ENCODE measurements around the gene CAMKK1. TPM values are rescaled to one million over a fixed set of nuclear protein-coding genes. Genes with fewer than 3 reads are reported as not detected.

CAMKK1 gene
- polyA plus RNA-seq, 1 donor (not counting 4 experiments of a cell fraction or from before 2014, with no cell fraction given): 2.5 TPM

DNA sequence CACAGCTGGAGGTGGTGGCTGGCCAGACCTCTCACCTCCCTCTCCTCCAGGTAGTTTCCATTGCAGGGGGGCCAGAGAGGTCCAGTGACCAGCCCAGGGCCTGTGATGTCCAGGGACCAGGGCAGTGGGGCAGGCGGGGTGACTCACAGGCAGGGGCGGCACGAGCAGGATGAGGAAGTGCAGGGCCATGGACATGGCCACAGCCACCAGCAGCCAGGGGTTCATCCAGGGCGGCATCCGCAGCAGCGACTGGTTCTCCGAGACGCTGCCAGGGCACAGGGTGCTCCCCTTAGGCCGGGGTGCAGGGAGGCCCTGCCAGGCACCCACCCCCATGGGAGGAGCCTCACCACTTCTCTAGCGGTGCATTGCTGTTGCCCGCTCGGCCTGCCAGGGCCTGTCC, 36.3 kb upstream of the CAMKK1 start:
- no peak for DNase-seq (ENCODE audit: low read depth, low spot score)
- no peak overlapping the region for H3K27ac ChIP-seq (ENCODE audit: control insufficient read depth, insufficient read depth, low read length)
- H4K20me1 ChIP-seq (ENCODE audit: control insufficient read depth, extremely low read depth, insufficient read depth, low read length): no peaks in the 10 kb centered on the region
- no peaks in the 10 kb centered on the region for H3K9me3 ChIP-seq (ENCODE audit: control insufficient read depth, low read depth, low read length)
- no peak for FAIRE-seq
- H3K27me3 ChIP-seq (ENCODE audit: control insufficient read depth, extremely low read depth, insufficient read depth, low read length): peaks cover 10% of the 10 kb centered on the region
- dilution Hi-C loops (cut with MboI; ENCODE audit: extremely low pct_ligation_motif_present, low sequenced_read_pairs): no loop called here
- no peak overlapping the region for H3K9ac ChIP-seq (ENCODE audit: control insufficient read depth, extremely low read depth, insufficient read depth, low read length)
- no peak overlapping the region for H3K4me3 ChIP-seq (ENCODE audit: control insufficient read depth in 2 of 3, extremely low read depth in 1 of 3, insufficient read depth in 2 of 3, low read depth in 1 of 3, low read length in 3 of 3)
- no peaks in the 10 kb centered on the region for H3K79me2 ChIP-seq (ENCODE audit: control insufficient read depth, insufficient read depth, low read length)
- no peaks in the 10 kb centered on the region for H3K4me1 ChIP-seq (ENCODE audit: control insufficient read depth, extremely low read depth, insufficient read depth, low read length)
- no peaks in the 10 kb centered on the region for H3K36me3 ChIP-seq (ENCODE audit: control insufficient read depth in 2 of 2, extremely low read depth in 1 of 2, insufficient read depth in 2 of 2, low read length in 2 of 2)
- H2AFZ ChIP-seq (ENCODE audit: control insufficient read depth, low read length): no peak overlapping the region
- H3K9me1 ChIP-seq (ENCODE audit: control insufficient read depth, extremely low read depth, insufficient read depth, low read length): no peaks in the 10 kb centered on the region
- no peak overlapping the region for H3K4me2 ChIP-seq (ENCODE audit: control insufficient read depth, extremely low read depth, insufficient read depth, low read depth, low read length)
- no peak for TF ChIP-seq EZH2 (IDR thresholded peaks at IDR 0.05; ENCODE audit: low read length)
- TF ChIP-seq, protein P1, sequence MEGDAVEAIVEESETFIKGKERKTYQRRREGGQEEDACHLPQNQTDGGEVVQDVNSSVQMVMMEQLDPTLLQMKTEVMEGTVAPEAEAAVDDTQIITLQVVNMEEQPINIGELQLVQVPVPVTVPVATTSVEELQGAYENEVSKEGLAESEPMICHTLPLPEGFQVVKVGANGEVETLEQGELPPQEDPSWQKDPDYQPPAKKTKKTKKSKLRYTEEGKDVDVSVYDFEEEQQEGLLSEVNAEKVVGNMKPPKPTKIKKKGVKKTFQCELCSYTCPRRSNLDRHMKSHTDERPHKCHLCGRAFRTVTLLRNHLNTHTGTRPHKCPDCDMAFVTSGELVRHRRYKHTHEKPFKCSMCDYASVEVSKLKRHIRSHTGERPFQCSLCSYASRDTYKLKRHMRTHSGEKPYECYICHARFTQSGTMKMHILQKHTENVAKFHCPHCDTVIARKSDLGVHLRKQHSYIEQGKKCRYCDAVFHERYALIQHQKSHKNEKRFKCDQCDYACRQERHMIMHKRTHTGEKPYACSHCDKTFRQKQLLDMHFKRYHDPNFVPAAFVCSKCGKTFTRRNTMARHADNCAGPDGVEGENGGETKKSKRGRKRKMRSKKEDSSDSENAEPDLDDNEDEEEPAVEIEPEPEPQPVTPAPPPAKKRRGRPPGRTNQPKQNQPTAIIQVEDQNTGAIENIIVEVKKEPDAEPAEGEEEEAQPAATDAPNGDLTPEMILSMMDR (optimal IDR thresholded peaks at IDR 0.05 in 1 of 3, IDR thresholded peaks at IDR 0.05 in 1 of 3, conservative IDR thresholded peaks at IDR 0.05 in 1 of 3; ENCODE audit: extremely low read depth in 1 of 3, insufficient read depth in 2 of 3, low read length in 3 of 3): no peak

DNA sequence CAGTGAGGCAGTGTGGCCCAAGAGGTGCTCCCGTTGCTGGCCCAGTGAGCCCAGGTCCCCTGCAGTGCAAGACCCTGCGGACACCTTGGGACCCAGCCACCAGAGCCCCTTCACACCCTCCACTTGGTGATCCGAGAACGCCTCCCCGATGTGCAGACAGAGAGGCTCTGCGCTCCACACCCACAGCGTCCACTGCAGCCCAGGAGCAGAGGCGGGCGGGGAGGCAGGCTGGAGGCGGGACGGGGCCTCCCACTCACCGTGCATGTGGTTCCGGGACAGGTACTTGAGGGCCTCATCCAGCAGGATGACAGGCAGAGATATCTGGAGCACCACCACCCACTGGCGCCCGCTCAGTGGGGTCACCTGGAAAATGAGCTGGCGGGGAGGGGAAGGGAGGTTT, 35.6 kb upstream of the CAMKK1 start:
- Histone ChIP-seq H4K20me1 (ENCODE audit: control insufficient read depth, extremely low read depth, insufficient read depth, low read length) (no peaks in the 10 kb centered on the region), H3K79me2 (ENCODE audit: control insufficient read depth, insufficient read depth, low read length) (no peaks in the 10 kb centered on the region), H3K4me3 (ENCODE audit: control insufficient read depth in 2 of 3, extremely low read depth in 1 of 3, insufficient read depth in 2 of 3, low read depth in 1 of 3, low read length in 3 of 3) (no peak overlapping the region), H3K9me3 (ENCODE audit: control insufficient read depth, low read depth, low read length) (no peaks in the 10 kb centered on the region), H3K9me1 (ENCODE audit: control insufficient read depth, extremely low read depth, insufficient read depth, low read length) (no peaks in the 10 kb centered on the region), H3K27ac (ENCODE audit: control insufficient read depth, insufficient read depth, low read length) (no peak overlapping the region), H3K27me3 (ENCODE audit: control insufficient read depth, extremely low read depth, insufficient read depth, low read length) (peaks cover 10% of the 10 kb centered on the region), H3K4me1 (ENCODE audit: control insufficient read depth, extremely low read depth, insufficient read depth, low read length) (no peaks in the 10 kb centered on the region), H3K4me2 (ENCODE audit: control insufficient read depth, extremely low read depth, insufficient read depth, low read depth, low read length) (no peak overlapping the region), H2AFZ (ENCODE audit: control insufficient read depth, low read length) (no peak overlapping the region), H3K36me3 (ENCODE audit: control insufficient read depth in 2 of 2, extremely low read depth in 1 of 2, insufficient read depth in 2 of 2, low read length in 2 of 2) (no peaks in the 10 kb centered on the region), H3K9ac (ENCODE audit: control insufficient read depth, extremely low read depth, insufficient read depth, low read length) (no peak overlapping the region)
- TF ChIP-seq EZH2 (IDR thresholded peaks at IDR 0.05; ENCODE audit: low read length): no peak
- TF ChIP-seq, protein P1 (optimal IDR thresholded peaks at IDR 0.05 in 1 of 3, IDR thresholded peaks at IDR 0.05 in 1 of 3, conservative IDR thresholded peaks at IDR 0.05 in 1 of 3; ENCODE audit: extremely low read depth in 1 of 3, insufficient read depth in 2 of 3, low read length in 3 of 3): no peak
- DNase-seq (ENCODE audit: low read depth, low spot score) (no peak), FAIRE-seq (no peak)
- dilution Hi-C loops (cut with MboI; ENCODE audit: extremely low pct_ligation_motif_present, low sequenced_read_pairs): no loop called here

Measured in keratinocyte (primary cell).